ENCODE data around the gene IL17RB.
A peak's percentile ranks its signal among the peaks of the same experiment; 100 is the strongest.

Gene IL17RB

DNA sequence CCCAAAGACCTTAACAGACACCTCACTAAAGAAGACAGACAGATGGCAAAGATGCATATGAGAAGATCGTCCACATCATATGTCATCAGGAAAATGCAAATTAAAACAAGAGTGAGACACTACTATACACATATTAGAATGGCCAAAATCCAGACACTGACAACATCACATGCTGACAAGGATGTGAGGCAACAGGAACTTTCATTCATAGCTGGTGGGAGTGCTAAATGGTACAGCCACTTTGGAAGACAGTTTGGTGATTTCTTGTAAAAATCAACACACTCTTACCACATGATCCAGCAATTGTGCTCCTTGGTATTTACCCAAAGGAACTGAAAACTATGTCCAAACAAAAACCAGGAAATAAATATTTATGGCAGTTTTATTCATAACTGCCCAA is 17.8 kb upstream of the IL17RB start:
- no peaks in the 10 kb centered on the region for H3K27me3 ChIP-seq (ENCODE audit: control insufficient read depth in 1 of 2, insufficient read depth in 1 of 2, low read length in 2 of 2)
- H3K4ac ChIP-seq (ENCODE audit: low read depth in 1 of 2, low read length in 2 of 2) = no peak overlapping the region
- H3K18ac ChIP-seq (ENCODE audit: low read depth in 1 of 2, low read length in 2 of 2) = no peak overlapping the region
- DNase-seq = no peak
- H4K91ac ChIP-seq (ENCODE audit: low read length) = no peak overlapping the region
- H3K36me3 ChIP-seq (ENCODE audit: control insufficient read depth in 1 of 2, insufficient read depth in 2 of 2, low read depth in 1 of 2, low read length in 2 of 2) = peaks cover 0 to 1% of the 10 kb centered on the region in 2 experiments
- H3K9me3 ChIP-seq (ENCODE audit: control insufficient read depth, low read length) = no peaks in the 10 kb centered on the region
- no peak overlapping the region for H4K8ac ChIP-seq (ENCODE audit: low read length)
- no peak overlapping the region for H2AK5ac ChIP-seq (ENCODE audit: low read length, severe bottlenecking)
- no peak overlapping the region for H2BK5ac ChIP-seq (ENCODE audit: low read depth, low read length, poor library complexity, severe bottlenecking)
- H3K4me1 ChIP-seq (ENCODE audit: control insufficient read depth, insufficient read depth, low read depth, low read length) = no peaks in the 10 kb centered on the region
- WGBS = 100% methylated on average over 1 of the region's 1 CpG
- H2BK15ac ChIP-seq (ENCODE audit: low read depth, poor library complexity, severe bottlenecking) = no peak overlapping the region
- no peak overlapping the region for H2BK12ac ChIP-seq (ENCODE audit: low read length in 2 of 2)
- no peak overlapping the region for H3K23ac ChIP-seq (ENCODE audit: low read length in 2 of 2)
- H3K79me1 ChIP-seq (replicated peaks; ENCODE audit: low read length, poor library complexity, severe bottlenecking) = no peaks in the 10 kb centered on the region
- no peak overlapping the region for H3K9ac ChIP-seq (ENCODE audit: low read length)
- H3K4me3 ChIP-seq (ENCODE audit: insufficient read depth in 1 of 2, low read depth in 1 of 2, low read length in 2 of 2) = no peak overlapping the region
- H2BK120ac ChIP-seq (ENCODE audit: low read depth, low read length) = no peak overlapping the region
- no peak overlapping the region for H2AFZ ChIP-seq (ENCODE audit: low read depth, low read length)
- H3K14ac ChIP-seq (ENCODE audit: low read length in 2 of 2) = no peak overlapping the region
- H3K27ac ChIP-seq (ENCODE audit: low read length, poor library complexity, severe bottlenecking) = no peak overlapping the region
- no peak overlapping the region for H3K4me2 ChIP-seq (ENCODE audit: low read length, poor library complexity, severe bottlenecking)

DNA sequence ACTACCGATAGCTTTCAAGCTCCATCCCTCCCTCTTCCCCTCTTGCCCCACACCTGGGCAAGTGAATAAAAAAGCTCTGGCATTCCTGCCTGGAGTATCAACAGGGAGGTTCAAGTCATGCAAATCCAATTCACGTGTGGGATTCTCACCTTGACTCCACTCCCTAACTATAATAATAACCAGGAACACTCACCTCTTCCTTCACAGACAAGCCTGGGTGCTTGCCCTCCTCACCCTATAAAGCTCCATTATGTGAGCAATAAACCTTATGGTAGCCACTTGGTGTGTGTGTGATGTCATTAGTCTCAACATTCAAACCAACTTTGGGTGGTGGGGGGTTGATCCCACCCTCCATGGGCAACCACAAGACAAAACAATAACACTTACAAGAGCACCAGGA is 16.8 kb upstream of the IL17RB start:
- no peak overlapping the region for H4K91ac ChIP-seq (ENCODE audit: low read length)
- WGBS = 84% methylated on average over 2 of the region's 2 CpGs
- no peak overlapping the region for H3K14ac ChIP-seq (ENCODE audit: low read length in 2 of 2)
- no peak overlapping the region for H3K27ac ChIP-seq (ENCODE audit: low read length, poor library complexity, severe bottlenecking)
- no peaks in the 10 kb centered on the region for H3K4me1 ChIP-seq (ENCODE audit: control insufficient read depth, insufficient read depth, low read depth, low read length)
- H3K36me3 ChIP-seq (ENCODE audit: control insufficient read depth in 1 of 2, insufficient read depth in 2 of 2, low read depth in 1 of 2, low read length in 2 of 2) = no peaks in the 10 kb centered on the region
- H3K18ac ChIP-seq (ENCODE audit: low read depth in 1 of 2, low read length in 2 of 2) = no peak overlapping the region
- H2AFZ ChIP-seq (ENCODE audit: low read depth, low read length) = no peak overlapping the region
- no peaks in the 10 kb centered on the region for H3K27me3 ChIP-seq (ENCODE audit: control insufficient read depth in 1 of 2, insufficient read depth in 1 of 2, low read length in 2 of 2)
- no peak overlapping the region for H3K9ac ChIP-seq (ENCODE audit: low read length)
- H4K8ac ChIP-seq (ENCODE audit: low read length) = no peak overlapping the region
- H2BK12ac ChIP-seq (ENCODE audit: low read length in 2 of 2) = no peak overlapping the region
- H2BK15ac ChIP-seq (ENCODE audit: low read depth, poor library complexity, severe bottlenecking) = no peak overlapping the region
- H3K4me3 ChIP-seq (ENCODE audit: insufficient read depth in 1 of 2, low read depth in 1 of 2, low read length in 2 of 2) = no peak overlapping the region
- no peak overlapping the region for H3K4me2 ChIP-seq (ENCODE audit: low read length, poor library complexity, severe bottlenecking)
- H2AK5ac ChIP-seq (ENCODE audit: low read length, severe bottlenecking) = no peak overlapping the region
- no peak for DNase-seq
- H2BK5ac ChIP-seq (ENCODE audit: low read depth, low read length, poor library complexity, severe bottlenecking) = no peak overlapping the region
- no peak overlapping the region for H2BK120ac ChIP-seq (ENCODE audit: low read depth, low read length)
- no peaks in the 10 kb centered on the region for H3K79me1 ChIP-seq (replicated peaks; ENCODE audit: low read length, poor library complexity, severe bottlenecking)
- no peaks in the 10 kb centered on the region for H3K9me3 ChIP-seq (ENCODE audit: control insufficient read depth, low read length)
- H3K4ac ChIP-seq (ENCODE audit: low read depth in 1 of 2, low read length in 2 of 2) = no peak overlapping the region
- no peak overlapping the region for H3K23ac ChIP-seq (ENCODE audit: low read length in 2 of 2)

DNA sequence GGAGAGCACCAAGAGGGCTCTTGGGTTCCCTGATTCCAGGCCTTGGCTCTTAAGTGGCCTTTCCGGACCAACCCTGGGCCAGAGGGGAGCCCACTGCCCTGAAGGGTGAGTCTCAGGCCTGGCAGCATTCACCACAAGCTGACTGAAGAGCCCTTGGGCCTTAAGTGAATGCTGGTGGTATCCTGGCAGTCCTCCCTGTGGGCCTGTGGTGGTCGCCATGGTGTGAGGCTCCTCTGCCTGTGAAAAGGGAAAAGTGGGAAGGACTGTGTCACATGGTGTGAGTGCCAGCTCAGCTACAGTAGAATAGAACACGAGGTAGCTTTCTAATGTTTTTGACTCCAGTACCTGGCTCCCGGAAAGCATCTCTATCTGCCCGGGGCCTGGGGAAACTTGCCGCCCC is 15.4 kb upstream of the IL17RB start:
- no peak overlapping the region for H2BK120ac ChIP-seq (ENCODE audit: low read depth, low read length)
- no peak overlapping the region for H3K4ac ChIP-seq (ENCODE audit: low read depth in 1 of 2, low read length in 2 of 2)
- H3K79me1 ChIP-seq (replicated peaks; ENCODE audit: low read length, poor library complexity, severe bottlenecking) = no peaks in the 10 kb centered on the region
- H3K27ac ChIP-seq (ENCODE audit: low read length, poor library complexity, severe bottlenecking) = no peak overlapping the region
- H2BK12ac ChIP-seq (ENCODE audit: low read length in 2 of 2) = no peak overlapping the region
- no peak overlapping the region for H2AK5ac ChIP-seq (ENCODE audit: low read length, severe bottlenecking)
- H3K27me3 ChIP-seq (ENCODE audit: control insufficient read depth in 1 of 2, insufficient read depth in 1 of 2, low read length in 2 of 2) = no peaks in the 10 kb centered on the region
- 81% methylated on average over 6 of the region's 6 CpGs for WGBS
- H4K8ac ChIP-seq (ENCODE audit: low read length) = no peak overlapping the region
- no peak overlapping the region for H2BK15ac ChIP-seq (ENCODE audit: low read depth, poor library complexity, severe bottlenecking)
- no peak overlapping the region for H3K14ac ChIP-seq (ENCODE audit: low read length in 2 of 2)
- H3K36me3 ChIP-seq (ENCODE audit: control insufficient read depth in 1 of 2, insufficient read depth in 2 of 2, low read depth in 1 of 2, low read length in 2 of 2) = no peaks in the 10 kb centered on the region
- H3K9me3 ChIP-seq (ENCODE audit: control insufficient read depth, low read length) = no peaks in the 10 kb centered on the region
- no peak overlapping the region for H3K4me3 ChIP-seq (ENCODE audit: insufficient read depth in 1 of 2, low read depth in 1 of 2, low read length in 2 of 2)
- H3K9ac ChIP-seq (ENCODE audit: low read length) = no peak overlapping the region
- DNase-seq = no peak
- H4K91ac ChIP-seq (ENCODE audit: low read length) = no peak overlapping the region
- H3K23ac ChIP-seq (ENCODE audit: low read length in 2 of 2) = no peak overlapping the region
- peak overlapping the region; percentile 14 for H2AFZ ChIP-seq (ENCODE audit: low read depth, low read length)
- no peak overlapping the region for H3K4me2 ChIP-seq (ENCODE audit: low read length, poor library complexity, severe bottlenecking)
- H3K4me1 ChIP-seq (ENCODE audit: control insufficient read depth, insufficient read depth, low read depth, low read length) = no peaks in the 10 kb centered on the region
- H3K18ac ChIP-seq (ENCODE audit: low read depth in 1 of 2, low read length in 2 of 2) = no peak overlapping the region
- H2BK5ac ChIP-seq (ENCODE audit: low read depth, low read length, poor library complexity, severe bottlenecking) = no peak overlapping the region

DNA sequence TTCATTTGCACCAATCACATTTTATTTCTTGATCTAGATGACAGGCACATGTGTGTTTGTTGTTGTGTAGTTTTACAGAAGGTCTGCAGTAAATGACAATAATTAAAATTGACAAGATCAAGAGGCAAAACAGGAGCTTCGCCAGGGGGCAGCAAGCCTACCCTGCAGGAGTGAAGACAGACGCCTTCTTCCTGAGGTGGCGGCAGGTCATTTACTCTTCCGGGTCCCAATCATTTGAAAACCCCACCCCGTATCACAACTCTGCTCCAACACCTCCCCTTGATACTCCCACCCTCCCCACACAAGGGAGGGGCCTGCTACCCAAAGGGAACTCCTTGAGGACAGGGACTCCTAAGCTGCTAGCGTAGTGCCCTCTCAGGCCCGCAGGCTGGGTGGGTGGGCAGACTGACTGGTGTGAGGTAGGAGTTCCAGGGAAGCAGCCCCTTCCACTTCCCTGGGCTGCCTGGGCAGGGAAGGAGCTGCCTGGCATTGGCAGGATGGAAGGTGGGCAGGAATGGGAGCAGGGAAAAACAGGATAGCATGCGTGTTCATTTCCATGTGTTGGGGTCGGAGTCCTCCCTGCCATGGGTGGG is 13.2 kb upstream of the IL17RB start:
- H3K27me3 ChIP-seq (ENCODE audit: control insufficient read depth in 1 of 2, insufficient read depth in 1 of 2, low read length in 2 of 2) = no peaks in the 10 kb centered on the region
- H3K14ac ChIP-seq (ENCODE audit: low read length in 2 of 2) = no peak overlapping the region
- 72% methylated on average over 9 of the region's 9 CpGs for WGBS
- DNase-seq = no peak
- H3K4ac ChIP-seq (ENCODE audit: low read depth in 1 of 2, low read length in 2 of 2) = no peak overlapping the region
- H2AFZ ChIP-seq (ENCODE audit: low read depth, low read length) = no peak overlapping the region
- no peak overlapping the region for H4K8ac ChIP-seq (ENCODE audit: low read length)
- no peak overlapping the region for H3K4me2 ChIP-seq (ENCODE audit: low read length, poor library complexity, severe bottlenecking)
- no peak overlapping the region for H3K4me3 ChIP-seq (ENCODE audit: insufficient read depth in 1 of 2, low read depth in 1 of 2, low read length in 2 of 2)
- H2BK5ac ChIP-seq (ENCODE audit: low read depth, low read length, poor library complexity, severe bottlenecking) = no peak overlapping the region
- no peak overlapping the region for H3K27ac ChIP-seq (ENCODE audit: low read length, poor library complexity, severe bottlenecking)
- H2BK15ac ChIP-seq (ENCODE audit: low read depth, poor library complexity, severe bottlenecking) = no peak overlapping the region
- H3K9me3 ChIP-seq (ENCODE audit: control insufficient read depth, low read length) = no peaks in the 10 kb centered on the region
- no peak overlapping the region for H3K23ac ChIP-seq (ENCODE audit: low read length in 2 of 2)
- no peak overlapping the region for H2AK5ac ChIP-seq (ENCODE audit: low read length, severe bottlenecking)
- H3K4me1 ChIP-seq (ENCODE audit: control insufficient read depth, insufficient read depth, low read depth, low read length) = no peaks in the 10 kb centered on the region
- H2BK12ac ChIP-seq (ENCODE audit: low read length in 2 of 2) = no peak overlapping the region
- H3K36me3 ChIP-seq (ENCODE audit: control insufficient read depth in 1 of 2, insufficient read depth in 2 of 2, low read depth in 1 of 2, low read length in 2 of 2) = no peaks in the 10 kb centered on the region
- H3K18ac ChIP-seq (ENCODE audit: low read depth in 1 of 2, low read length in 2 of 2) = no peak overlapping the region
- H3K79me1 ChIP-seq (replicated peaks; ENCODE audit: low read length, poor library complexity, severe bottlenecking) = no peaks in the 10 kb centered on the region
- H2BK120ac ChIP-seq (ENCODE audit: low read depth, low read length) = no peak overlapping the region
- H4K91ac ChIP-seq (ENCODE audit: low read length) = no peak overlapping the region
- no peak overlapping the region for H3K9ac ChIP-seq (ENCODE audit: low read length)
